HL-60 (cell line): ENCODE measurements around the gene IKZF3.

Source experiments
- DNase-seq, 2 experiments: peaks; one replicate each; pipeline ENCODE4 v3.0.0-alpha.2; 2010 to 2020; ENCODE audit warnings: low read depth in 1 of 2, low spot score in 1 of 2
- H3K27ac ChIP-seq: fragments of 250-450 bp; sonication (Bioruptor Pico); replicated peaks from 2 replicates; pipeline ENCODE4 v1.5.1; 2020; ENCODE audit warnings: mild to moderate bottlenecking, moderate library complexity
- H3K27me3 ChIP-seq: fragments of 250-450 bp; sonication (Bioruptor Pico); 2 replicates; pipeline ENCODE4 v1.5.1; 2021; ENCODE audit warnings: mild to moderate bottlenecking, moderate library complexity; ENCODE audit not compliant: insufficient read depth, poor library complexity, severe bottlenecking
- H3K4me3 ChIP-seq: replicated peaks from 2 replicates; pipeline ENCODE4 v1.5.1; 2011; ENCODE audit warnings: mild to moderate bottlenecking, control low read depth, low read length; ENCODE audit not compliant: insufficient read depth
- CTCF ChIP-seq: IDR thresholded peaks from one replicate; pipeline ENCODE4 v1.5.1; 2011; ENCODE audit warnings: low read length, control low read depth, inconsistent platforms; ENCODE audit not compliant: insufficient read depth
- GABPA ChIP-seq: IDR thresholded peaks from 2 replicates; pipeline ENCODE4 v1.6.1; 2012; ENCODE audit warnings: low read depth
- POLR2AphosphoS5 ChIP-seq: IDR thresholded peaks from 2 replicates; pipeline ENCODE4 v1.6.1; 2012; ENCODE audit warnings: low read depth
- REST ChIP-seq: IDR thresholded peaks from 2 replicates; pipeline ENCODE4 v1.6.1; 2012; ENCODE audit warnings: low read depth; ENCODE audit not compliant: insufficient replicate concordance
- SPI1 ChIP-seq: IDR thresholded peaks from 2 replicates; pipeline ENCODE4 v1.6.1; 2012; ENCODE audit warnings: low read depth, mild to moderate bottlenecking, borderline replicate concordance

Gene IKZF3

DNA sequence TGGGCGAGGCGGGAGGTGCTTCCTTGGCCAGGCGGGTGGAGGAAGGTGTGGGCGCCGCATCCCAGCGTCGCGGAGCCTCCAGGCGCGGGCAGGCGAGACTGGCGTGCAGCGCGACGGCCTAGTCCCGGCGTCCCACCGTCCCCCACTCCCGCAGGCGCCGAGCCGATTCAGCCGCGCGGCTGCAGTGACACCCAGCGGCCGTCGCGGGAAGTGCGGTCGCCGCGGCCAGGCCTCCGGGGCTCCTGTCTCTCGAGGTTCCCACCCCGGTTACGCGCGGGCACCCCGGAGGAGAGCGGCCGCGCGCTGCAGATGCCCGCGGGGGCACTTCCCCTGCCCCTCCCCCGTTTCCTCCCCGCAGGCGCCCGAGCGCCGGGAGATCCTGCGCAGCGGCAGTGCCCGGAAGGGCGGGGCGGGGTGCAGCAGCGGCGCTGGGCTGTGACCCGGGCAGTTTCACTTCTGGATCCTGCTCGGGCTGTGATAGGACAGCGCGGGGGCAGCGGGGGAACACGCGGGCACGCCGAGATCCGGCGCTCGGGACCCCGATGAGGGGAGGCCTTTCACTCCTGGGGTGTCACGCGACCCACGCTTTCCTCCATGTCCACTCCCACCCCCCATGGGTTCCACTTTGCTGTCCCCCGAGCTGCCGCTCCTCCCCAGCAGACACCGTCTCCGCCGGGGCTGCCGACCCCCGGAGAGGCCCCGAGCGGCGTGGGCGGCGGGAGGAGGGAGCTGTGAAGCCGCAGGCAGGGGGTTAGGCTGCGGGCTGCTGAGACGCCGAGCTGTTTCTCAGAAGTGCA lies 109.8 kb downstream of the IKZF3 start:
- peak; percentile 57 for TF ChIP-seq CTCF
- peak; percentile 90 for TF ChIP-seq SPI1
- TF ChIP-seq POLR2AphosphoS5, result peak; percentile 61
- TF ChIP-seq REST, result no peak
- peak; percentile 54; the same call in 1 of the 2 replicates for TF ChIP-seq GABPA
- no peaks in the 10 kb centered on the region for H3K27me3 ChIP-seq
- peak overlapping the region; percentile 50 for H3K4me3 ChIP-seq
- DNase-seq, result peak; percentile 95
- peak overlapping the region; percentile 89 for H3K27ac ChIP-seq

- DNase-seq, result peak; percentile 46 to 54
- Histone ChIP-seq H3K4me3 (peak overlapping the region; percentile 46), H3K27ac (peak overlapping the region; percentile 89), H3K27me3 (no peaks in the 10 kb centered on the region)
- TF ChIP-seq REST, result no peak
- TF ChIP-seq POLR2AphosphoS5, result peak; percentile 8; the same call in 1 of the 2 replicates
Measured at GRCh38 chr17:39753514-39754160, 110.5 kb downstream of the IKZF3 start.

- TF ChIP-seq SPI1 (no peak), GABPA (no peak), POLR2AphosphoS5 (no peak), CTCF (no peak), REST (no peak)
- no peak for DNase-seq
- no peaks in the 10 kb centered on the region for H3K27me3 ChIP-seq
- H3K27ac ChIP-seq, result no peak overlapping the region
- no peak overlapping the region for H3K4me3 ChIP-seq
Measured at GRCh38 chr17:39752241-39752881, 111.8 kb downstream of the IKZF3 start.
